Measurements from ENCODE around the gene VSX1.

VSX1 gene

GRCh38 chr20:25063546-25063945 lies 18.4 kb downstream of the VSX1 start:
- no peak for TF ChIP-seq CTCF (IDR thresholded peaks at IDR 0.05)
- Histone ChIP-seq H3K79me2 (no peaks in the 10 kb centered on the region), H3K27me3 (ENCODE audit: control insufficient read depth, insufficient read depth, low read length) (no peaks in the 10 kb centered on the region), H3K9ac (no peak overlapping the region), H3K4me2 (ENCODE audit: low read length) (peak overlapping the region; percentile 52), H3K9me3 (ENCODE audit: control insufficient read depth, low read length) (no peaks in the 10 kb centered on the region), H3K4me1 (peaks cover 30% of the 10 kb centered on the region), H3K27ac (no peak overlapping the region), H2AFZ (no peak overlapping the region), H3K36me3 (ENCODE audit: control insufficient read depth, insufficient read depth, low read length) (no peaks in the 10 kb centered on the region), H3K4me3 (ENCODE audit: low read depth, low read length) (no peak overlapping the region)

- no peak for TF ChIP-seq CTCF (IDR thresholded peaks at IDR 0.05)
- Histone ChIP-seq H3K4me2 (ENCODE audit: low read length) (peak overlapping the region; percentile 52), H3K4me1 (peaks cover 32% of the 10 kb centered on the region), H3K9ac (no peak overlapping the region), H2AFZ (peak overlapping the region; percentile 51), H3K36me3 (ENCODE audit: control insufficient read depth, insufficient read depth, low read length) (no peaks in the 10 kb centered on the region), H3K79me2 (no peaks in the 10 kb centered on the region), H3K4me3 (ENCODE audit: low read depth, low read length) (peak overlapping the region; percentile 23), H3K27me3 (ENCODE audit: control insufficient read depth, insufficient read depth, low read length) (no peaks in the 10 kb centered on the region), H3K9me3 (ENCODE audit: control insufficient read depth, low read length) (no peaks in the 10 kb centered on the region), H3K27ac (peak overlapping the region; percentile 30)
These were observed 19.1 kb downstream of the VSX1 start for GRCh38 chr20:25062841-25063240.

- no peak overlapping the region for H3K4me3 ChIP-seq (ENCODE audit: low read depth, low read length)
- H3K4me1 ChIP-seq: peaks cover 32% of the 10 kb centered on the region
- no peak overlapping the region for H3K9ac ChIP-seq
- no peaks in the 10 kb centered on the region for H3K36me3 ChIP-seq (ENCODE audit: control insufficient read depth, insufficient read depth, low read length)
- H3K9me3 ChIP-seq (ENCODE audit: control insufficient read depth, low read length): no peaks in the 10 kb centered on the region
- peaks cover 5% of the 10 kb centered on the region for H3K79me2 ChIP-seq
- H2AFZ ChIP-seq: no peak overlapping the region
- no peak for TF ChIP-seq CTCF (IDR thresholded peaks at IDR 0.05)
- no peaks in the 10 kb centered on the region for H3K27me3 ChIP-seq (ENCODE audit: control insufficient read depth, insufficient read depth, low read length)
- H3K4me2 ChIP-seq (ENCODE audit: low read length): peak overlapping the region; percentile 52
- peak overlapping the region; percentile 30 for H3K27ac ChIP-seq
These were observed 20.0 kb downstream of the VSX1 start for GRCh38 chr20:25061821-25062530.

GRCh38 chr20:25061103-25061799 lies 20.7 kb downstream of the VSX1 start:
- peaks cover 10% of the 10 kb centered on the region for H3K79me2 ChIP-seq
- H3K4me2 ChIP-seq (ENCODE audit: low read length): no peak overlapping the region
- H2AFZ ChIP-seq: no peak overlapping the region
- H3K4me1 ChIP-seq: peaks cover 37% of the 10 kb centered on the region
- H3K27ac ChIP-seq: no peak overlapping the region
- H3K27me3 ChIP-seq (ENCODE audit: control insufficient read depth, insufficient read depth, low read length): no peaks in the 10 kb centered on the region
- no peak overlapping the region for H3K4me3 ChIP-seq (ENCODE audit: low read depth, low read length)
- H3K9ac ChIP-seq: no peak overlapping the region
- no peaks in the 10 kb centered on the region for H3K9me3 ChIP-seq (ENCODE audit: control insufficient read depth, low read length)
- no peak for TF ChIP-seq CTCF (IDR thresholded peaks at IDR 0.05)
- H3K36me3 ChIP-seq (ENCODE audit: control insufficient read depth, insufficient read depth, low read length): no peaks in the 10 kb centered on the region

Measured in parathyroid adenoma (tissue), 2 donors.